Sigmoid colon (tissue), 7 donors: ENCODE measurements around the gene NT5C3B. TPM values are rescaled to one million over a fixed set of nuclear protein-coding genes. Genes with fewer than 3 reads are reported as not detected.

Source experiments
- DNase-seq: peaks from one replicate; pipeline ENCODE4 v3.0.0-alpha.2; 2019
- H3K27ac ChIP-seq, 4 donors: fragments of 200-600 bp; sonication (generic); one replicate each; pipeline ENCODE4 v1.5.1; 2016 to 2019; ENCODE audit warnings: mild to moderate bottlenecking in 1 of 4
- H3K27me3 ChIP-seq, 3 donors: fragments of 200-600 bp; sonication (generic); one replicate each; pipeline ENCODE4 v1.5.1; 2019; ENCODE audit warnings: mild to moderate bottlenecking in 1 of 3
- H3K36me3 ChIP-seq, 4 donors: fragments of 200-600 bp; sonication (generic); one replicate each; pipeline ENCODE4 v1.5.1; 2016 to 2019
- H3K4me1 ChIP-seq, 4 donors: fragments of 200-600 bp; sonication (generic); one replicate each; pipeline ENCODE4 v1.5.1; 2017 to 2019
- H3K4me3 ChIP-seq, 4 donors: fragments of 200-600 bp; sonication (generic); one replicate each; pipeline ENCODE4 v1.5.1; 2017 to 2019; ENCODE audit warnings: mild to moderate bottlenecking in 2 of 4, moderate library complexity in 1 of 4
- H3K9me3 ChIP-seq, 4 donors: fragments of 200-600 bp in 3 of 4; sonication (generic) in 3 of 4; one replicate each; pipeline versions ENCODE4 v1.5.1 to v1.6.1; 2013 to 2019
- EP300 ChIP-seq, 4 donors: sonication (generic); formaldehyde crosslinking; IDR thresholded peaks; one replicate each; pipeline ENCODE4 v1.6.1; 2017; ENCODE audit warnings: antibody characterized with exemption in 4 of 4
- POLR2A ChIP-seq, 2 donors: fragments of 450-650 bp; IDR thresholded peaks; one replicate each; pipeline ENCODE4 v1.6.1; 2016; ENCODE audit warnings: antibody characterized with exemption in 2 of 2, mild to moderate bottlenecking in 2 of 2, moderate library complexity in 2 of 2
- POLR2AphosphoS5 ChIP-seq, 4 donors: sonication (generic); formaldehyde crosslinking; IDR thresholded peaks; one replicate each; pipeline ENCODE4 v1.6.1; 2017; ENCODE audit warnings: antibody characterized with exemption in 4 of 4
- WGBS, 2 donors: extraction: QIAGEN DNeasy Blood & Tissue Kit; methylation state at CpG; one replicate each; pipeline ENCODE4 v1.1.7; 2013; 5-methylcytosine and 5-hydroxymethylcytosine counted together
- intact Hi-C: fragments of 100-400 bp; cut with DNase I; formaldehyde crosslinking; loops from one replicate; pipeline ENCODE4 v1.15.1; 2023
- polyA plus RNA-seq, 3 donors: library from polyadenylated mRNA; stranded (reverse); fragments of 200-250 nt; gene quantifications; one replicate each; pipeline ENCODE4 v1.2.3, GENCODE V29; 2013
- total RNA-seq, 4 donors: library from RNA; depleted of rRNA; stranded (reverse); fragments of >200 nt; gene quantifications; one replicate each; pipeline ENCODE4 v1.1.0, GENCODE V29; 2016
- TF ChIP-seq, protein P1 (sequence below), 4 experiments: fragments of 450-650 bp in 3 of 4; fragments of 200-600 bp in 1 of 4; IDR thresholded peaks; one replicate each; pipeline ENCODE4 v1.5.1; 2016 to 2019; ENCODE audit warnings: antibody characterized with exemption in 4 of 4, mild to moderate bottlenecking in 3 of 4, moderate library complexity in 2 of 4
- donor health status: healthy with polysubstance abuse.
- donor health status: Bipolar disorder and iron deficiency.
- donor health status: healthy.

NT5C3B gene
- total and polyA plus RNA-seq, 7 donors, result 19.4 to 104 (median 58.5) TPM

DNA sequence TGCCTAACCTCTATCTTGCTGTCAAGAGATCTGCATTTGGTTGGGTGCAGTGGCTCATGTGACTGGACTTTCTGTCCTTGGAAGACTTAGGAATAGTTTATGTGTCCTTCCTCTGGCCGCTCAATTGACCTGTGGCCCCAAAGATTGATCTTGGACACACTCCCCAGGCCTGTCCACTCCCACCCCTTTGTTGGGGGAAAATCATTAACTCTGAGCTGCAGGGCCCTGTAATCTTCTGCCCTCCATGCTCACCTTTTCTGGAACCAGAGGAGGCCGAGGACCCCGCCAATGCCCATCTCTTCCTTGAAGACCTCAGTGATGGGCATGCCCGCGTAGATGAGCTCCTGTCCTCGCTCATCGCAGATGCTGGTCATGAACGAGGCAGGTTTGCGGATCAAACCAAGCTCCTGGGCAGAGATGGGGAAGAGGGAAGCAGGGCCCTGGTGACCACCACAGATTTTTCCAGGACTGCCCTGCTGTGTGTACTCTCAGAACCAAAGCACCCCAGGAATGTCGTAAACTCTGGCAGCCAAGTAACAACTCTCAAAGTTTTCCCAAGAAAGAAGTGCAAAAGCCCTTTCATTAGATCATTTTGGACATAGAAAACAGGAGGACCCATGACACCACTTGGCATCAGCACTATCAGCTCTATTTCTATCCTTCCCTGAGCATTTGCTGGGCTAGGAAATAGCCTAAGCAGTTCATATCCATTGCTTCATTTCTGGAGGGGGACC, 37.7 kb upstream of the NT5C3B start:
- no peak for TF ChIP-seq POLR2AphosphoS5 (IDR thresholded peaks at IDR 0.05)
- Histone ChIP-seq H3K4me3 (no peak overlapping the region), H3K27me3 (no peaks in the 10 kb centered on the region), H3K4me1 (no peaks in the 10 kb centered on the region), H3K27ac (no peak overlapping the region), H3K9me3 (no peaks in the 10 kb centered on the region), H3K36me3 (peaks cover 21 to 85% (median 27%) of the 10 kb centered on the region in 4 donors)
- no peak for DNase-seq
- intact Hi-C loops, result no loop called here
- WGBS, 2 donors, result 97 to 98% methylated on average over 10 of the region's 10 CpGs

DNA sequence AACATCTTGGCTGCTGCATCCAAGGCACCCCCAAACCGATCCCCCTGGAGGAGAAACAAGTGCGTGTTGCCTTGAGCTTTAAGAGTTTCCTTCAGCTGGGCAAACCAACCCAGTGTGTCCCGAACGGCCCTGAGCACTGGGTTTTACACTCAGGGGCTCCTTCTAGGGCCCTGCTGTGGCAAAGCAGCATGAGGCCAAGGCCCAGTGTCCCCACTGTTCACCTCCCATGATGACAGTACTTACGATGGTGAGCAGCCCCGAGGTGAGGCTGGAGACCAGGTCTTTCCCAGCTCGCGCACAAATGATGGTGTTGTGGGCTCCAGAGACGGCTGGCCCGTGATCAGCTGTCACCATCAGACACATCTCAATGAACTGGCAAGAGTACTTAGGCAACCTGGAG, 35.8 kb upstream of the NT5C3B start:
- TF ChIP-seq POLR2AphosphoS5 (IDR thresholded peaks at IDR 0.05) (no peak), EP300 (IDR thresholded peaks at IDR 0.05) (no peak), POLR2A (IDR thresholded peaks at IDR 0.05) (no peak)
- TF ChIP-seq, protein P1, sequence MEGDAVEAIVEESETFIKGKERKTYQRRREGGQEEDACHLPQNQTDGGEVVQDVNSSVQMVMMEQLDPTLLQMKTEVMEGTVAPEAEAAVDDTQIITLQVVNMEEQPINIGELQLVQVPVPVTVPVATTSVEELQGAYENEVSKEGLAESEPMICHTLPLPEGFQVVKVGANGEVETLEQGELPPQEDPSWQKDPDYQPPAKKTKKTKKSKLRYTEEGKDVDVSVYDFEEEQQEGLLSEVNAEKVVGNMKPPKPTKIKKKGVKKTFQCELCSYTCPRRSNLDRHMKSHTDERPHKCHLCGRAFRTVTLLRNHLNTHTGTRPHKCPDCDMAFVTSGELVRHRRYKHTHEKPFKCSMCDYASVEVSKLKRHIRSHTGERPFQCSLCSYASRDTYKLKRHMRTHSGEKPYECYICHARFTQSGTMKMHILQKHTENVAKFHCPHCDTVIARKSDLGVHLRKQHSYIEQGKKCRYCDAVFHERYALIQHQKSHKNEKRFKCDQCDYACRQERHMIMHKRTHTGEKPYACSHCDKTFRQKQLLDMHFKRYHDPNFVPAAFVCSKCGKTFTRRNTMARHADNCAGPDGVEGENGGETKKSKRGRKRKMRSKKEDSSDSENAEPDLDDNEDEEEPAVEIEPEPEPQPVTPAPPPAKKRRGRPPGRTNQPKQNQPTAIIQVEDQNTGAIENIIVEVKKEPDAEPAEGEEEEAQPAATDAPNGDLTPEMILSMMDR (IDR thresholded peaks at IDR 0.05), result no peak
- H3K27ac ChIP-seq, result no peak overlapping the region
- intact Hi-C loops, result no loop called here
- H3K27me3 ChIP-seq, result no peaks in the 10 kb centered on the region
- no peaks in the 10 kb centered on the region for H3K4me1 ChIP-seq
- no peak overlapping the region for H3K4me3 ChIP-seq
- no peaks in the 10 kb centered on the region for H3K9me3 ChIP-seq
- whole genome bisulfite sequencing, 2 donors, result 95 to 97% methylated on average over 10 of the region's 10 CpGs
- DNase-seq, result no peak
- peaks cover 5 to 83% (median 20%) of the 10 kb centered on the region in 4 donors for H3K36me3 ChIP-seq

- 89 to 91% methylated on average over 7 of the region's 7 CpGs for WGBS, 2 donors
- peaks cover 5 to 80% (median 20%) of the 10 kb centered on the region in 4 donors for H3K36me3 ChIP-seq
Observed at GRCh38 chr17:41870627-41871026, 34.6 kb upstream of the NT5C3B start.

GRCh38 chr17:41870097-41870496, 34.1 kb upstream of the NT5C3B start:
- 89 to 95% methylated on average over 2 of the region's 2 CpGs for WGBS, 2 donors
- no peak overlapping the region for H3K27ac ChIP-seq
- H3K9me3 ChIP-seq, result no peaks in the 10 kb centered on the region
- no peaks in the 10 kb centered on the region for H3K4me1 ChIP-seq
- H3K4me3 ChIP-seq, result no peak overlapping the region
- intact Hi-C loops, result no loop called here
- DNase-seq, result no peak
- TF ChIP-seq EP300 (IDR thresholded peaks at IDR 0.05) (no peak), POLR2A (IDR thresholded peaks at IDR 0.05) (no peak), POLR2AphosphoS5 (IDR thresholded peaks at IDR 0.05) (no peak)
- TF ChIP-seq, protein P1 (IDR thresholded peaks at IDR 0.05), result no peak
- H3K27me3 ChIP-seq, result no peaks in the 10 kb centered on the region
- peaks cover 5 to 80% (median 20%) of the 10 kb centered on the region in 4 donors for H3K36me3 ChIP-seq

More at GRCh38 chr17:41870627-41871026, 34.6 kb upstream of the NT5C3B start:
- no peak overlapping the region for H3K4me3 ChIP-seq
- H3K27me3 ChIP-seq, result no peaks in the 10 kb centered on the region
- intact Hi-C loops, result no loop called here
- H3K9me3 ChIP-seq, result no peaks in the 10 kb centered on the region
- TF ChIP-seq EP300 (IDR thresholded peaks at IDR 0.05), result no peak
- TF ChIP-seq, protein P1 (IDR thresholded peaks at IDR 0.05), result no peak
- TF ChIP-seq POLR2A (IDR thresholded peaks at IDR 0.05), result no peak
- no peak for TF ChIP-seq POLR2AphosphoS5 (IDR thresholded peaks at IDR 0.05)
- no peak overlapping the region for H3K27ac ChIP-seq
- H3K4me1 ChIP-seq, result no peaks in the 10 kb centered on the region
- no peak for DNase-seq

DNA sequence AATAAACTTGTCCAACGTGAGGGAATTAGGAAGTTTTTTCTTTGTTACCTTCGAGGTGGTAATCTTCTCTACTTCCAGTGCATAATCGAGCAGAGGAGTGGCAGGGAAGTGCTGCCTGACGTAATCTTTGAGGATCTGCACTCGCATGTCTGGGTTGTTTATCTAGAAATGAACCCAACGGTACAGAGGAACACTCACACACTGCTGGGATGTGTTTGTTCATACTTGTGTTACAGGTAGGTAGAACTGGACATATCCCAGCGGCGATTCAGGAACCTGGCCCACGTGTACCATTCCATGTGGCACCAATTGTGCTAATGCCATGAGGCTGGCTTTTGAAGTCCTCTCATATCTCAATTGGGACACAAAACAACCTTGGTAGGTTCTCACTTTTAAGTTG, 33.4 kb upstream of the NT5C3B start:
- intact Hi-C loops, result no loop called here
- no peak for TF ChIP-seq POLR2AphosphoS5 (IDR thresholded peaks at IDR 0.05)
- TF ChIP-seq EP300 (IDR thresholded peaks at IDR 0.05), result no peak
- no peak for TF ChIP-seq POLR2A (IDR thresholded peaks at IDR 0.05)
- TF ChIP-seq, protein P1 (IDR thresholded peaks at IDR 0.05), result no peak
- H3K9me3 ChIP-seq, result no peaks in the 10 kb centered on the region
- peaks cover 0 to 2% (median 1%) of the 10 kb centered on the region in 4 donors for H3K4me1 ChIP-seq
- H3K27ac ChIP-seq, result no peak overlapping the region
- H3K4me3 ChIP-seq, result no peak overlapping the region
- H3K36me3 ChIP-seq, result peaks cover 5 to 76% (median 20%) of the 10 kb centered on the region in 4 donors
- H3K27me3 ChIP-seq, result no peaks in the 10 kb centered on the region
- no peak for DNase-seq
- WGBS, 2 donors, result 51 to 72% methylated on average over 9 of the region's 9 CpGs
